AG10803 (cell line): ENCODE measurements around the gene BLVRB.
"Not testable (repeated sequence)": the region's sequence is repeated elsewhere in the genome, so short reads cannot be mapped to it uniquely, and the experiment has no call there.

ENCODE experiments used
- DNase-seq: peaks from one replicate; pipeline ENCODE4 v3.0.0; 2010; ENCODE audit warnings: low read depth
- H3K4me3 ChIP-seq: 2 replicates; pipeline ENCODE4 v1.5.1; 2011; ENCODE audit warnings: mild to moderate bottlenecking, low read length, control low read depth
- TF ChIP-seq, protein P1 (sequence below): conservative IDR thresholded peaks from 2 replicates; pipeline ENCODE4 v1.5.1; 2011; ENCODE audit warnings: mild to moderate bottlenecking, low read length, control low read depth, inconsistent platforms

Gene BLVRB

DNA sequence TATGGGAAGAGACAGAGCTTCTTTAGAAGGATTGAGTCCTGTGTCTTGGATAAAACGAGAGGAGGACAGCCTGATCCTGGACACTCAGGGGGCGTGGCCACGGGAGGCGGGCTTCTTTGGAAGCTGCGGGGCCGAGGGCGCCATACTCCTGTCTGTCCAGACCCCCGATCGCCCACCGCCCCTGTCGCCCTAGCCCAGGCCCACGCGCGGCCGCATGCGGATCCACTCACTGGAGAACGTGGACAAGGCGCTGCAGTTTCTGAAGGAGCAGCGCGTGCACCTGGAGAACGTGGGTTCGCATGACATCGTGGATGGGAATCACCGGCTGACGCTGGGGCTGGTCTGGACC is 24.3 kb upstream of the BLVRB start:
- H3K4me3 ChIP-seq = no peak overlapping the region
- DNase-seq = no peak
- TF ChIP-seq, protein P1, sequence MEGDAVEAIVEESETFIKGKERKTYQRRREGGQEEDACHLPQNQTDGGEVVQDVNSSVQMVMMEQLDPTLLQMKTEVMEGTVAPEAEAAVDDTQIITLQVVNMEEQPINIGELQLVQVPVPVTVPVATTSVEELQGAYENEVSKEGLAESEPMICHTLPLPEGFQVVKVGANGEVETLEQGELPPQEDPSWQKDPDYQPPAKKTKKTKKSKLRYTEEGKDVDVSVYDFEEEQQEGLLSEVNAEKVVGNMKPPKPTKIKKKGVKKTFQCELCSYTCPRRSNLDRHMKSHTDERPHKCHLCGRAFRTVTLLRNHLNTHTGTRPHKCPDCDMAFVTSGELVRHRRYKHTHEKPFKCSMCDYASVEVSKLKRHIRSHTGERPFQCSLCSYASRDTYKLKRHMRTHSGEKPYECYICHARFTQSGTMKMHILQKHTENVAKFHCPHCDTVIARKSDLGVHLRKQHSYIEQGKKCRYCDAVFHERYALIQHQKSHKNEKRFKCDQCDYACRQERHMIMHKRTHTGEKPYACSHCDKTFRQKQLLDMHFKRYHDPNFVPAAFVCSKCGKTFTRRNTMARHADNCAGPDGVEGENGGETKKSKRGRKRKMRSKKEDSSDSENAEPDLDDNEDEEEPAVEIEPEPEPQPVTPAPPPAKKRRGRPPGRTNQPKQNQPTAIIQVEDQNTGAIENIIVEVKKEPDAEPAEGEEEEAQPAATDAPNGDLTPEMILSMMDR = no peak

GRCh38 chr19:40486017-40486416 is 20.5 kb upstream of the BLVRB start:
- TF ChIP-seq, protein P1 = no peak
- H3K4me3 ChIP-seq = no peak overlapping the region
- DNase-seq = no peak

GRCh38 chr19:40475878-40476644 is 10.5 kb upstream of the BLVRB start:
- DNase-seq = not testable (repeated sequence)

DNA sequence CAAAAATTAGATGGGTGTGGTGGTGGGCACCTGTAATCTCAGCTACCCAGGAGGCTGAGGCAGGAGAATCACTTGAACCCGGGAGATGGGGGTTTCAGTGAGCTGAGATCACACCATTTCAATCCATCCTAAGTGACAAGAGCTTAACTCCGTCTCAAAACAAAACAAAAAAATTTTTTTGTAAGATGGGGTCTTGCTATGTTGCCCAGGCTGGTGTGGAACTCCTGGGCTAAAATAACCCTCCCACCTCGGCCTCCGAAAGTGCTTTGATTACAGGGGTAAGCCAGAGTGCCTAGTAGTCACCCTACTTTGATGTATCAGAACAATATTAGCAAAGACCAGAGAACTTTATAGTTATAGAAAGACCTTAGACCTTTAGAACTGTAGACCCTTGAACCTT is 9.2 kb upstream of the BLVRB start:
- TF ChIP-seq, protein P1 = no peak
- no peak for DNase-seq
- H3K4me3 ChIP-seq = no peak overlapping the region

More at GRCh38 chr19:40475878-40476644, 10.5 kb upstream of the BLVRB start:
- not testable (repeated sequence) for H3K4me3 ChIP-seq

DNA sequence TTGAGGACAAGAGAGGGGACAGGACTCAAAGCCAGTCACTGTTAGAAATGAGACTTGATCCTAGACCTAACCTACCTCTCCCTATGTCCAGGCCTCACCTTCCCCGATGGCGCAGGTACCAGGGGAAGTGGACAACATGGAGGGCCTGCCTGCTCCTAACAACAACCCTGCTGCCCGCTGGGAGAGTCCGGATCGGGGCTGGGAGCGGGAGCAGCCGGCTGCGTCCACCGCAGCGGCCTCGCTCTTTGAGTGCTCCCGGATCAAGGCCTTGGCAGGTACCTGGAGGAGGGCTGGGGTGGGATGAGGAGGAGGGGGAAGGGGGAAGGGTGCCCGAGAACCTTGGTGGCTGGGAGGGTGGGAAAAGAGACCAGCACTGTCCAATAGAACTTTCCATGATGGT is 7.0 kb upstream of the BLVRB start:
- DNase-seq = no peak
- TF ChIP-seq, protein P1 = no peak
- no peak overlapping the region for H3K4me3 ChIP-seq

GRCh38 chr19:40471111-40471510 is 5.6 kb upstream of the BLVRB start:
- DNase-seq = no peak
- H3K4me3 ChIP-seq = no peak overlapping the region
- TF ChIP-seq, protein P1 = no peak

DNA sequence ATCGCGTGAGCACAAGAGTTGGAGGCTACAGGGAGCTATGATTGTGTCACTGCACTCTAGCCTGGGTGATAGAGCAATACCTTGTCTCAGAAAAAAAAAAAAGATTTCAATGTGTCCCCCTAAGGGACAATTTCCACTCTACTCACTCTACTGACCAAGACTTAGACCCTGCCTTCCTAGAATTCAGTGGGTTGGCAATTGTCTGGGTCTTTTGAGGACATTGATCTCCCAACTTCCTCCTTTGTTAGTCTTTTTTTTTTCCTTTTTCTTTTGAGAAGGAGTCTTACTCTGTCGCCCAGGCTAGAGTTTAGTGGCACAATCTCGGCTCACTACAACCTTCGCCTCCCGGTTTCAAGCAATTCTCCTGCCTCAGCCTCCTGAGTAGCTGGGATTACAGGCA is 3.5 kb upstream of the BLVRB start:
- TF ChIP-seq, protein P1 = no peak
- H3K4me3 ChIP-seq = no peak overlapping the region
- DNase-seq = no peak
